ENCODE data around the gene GPR84.

Gene GPR84

DNA sequence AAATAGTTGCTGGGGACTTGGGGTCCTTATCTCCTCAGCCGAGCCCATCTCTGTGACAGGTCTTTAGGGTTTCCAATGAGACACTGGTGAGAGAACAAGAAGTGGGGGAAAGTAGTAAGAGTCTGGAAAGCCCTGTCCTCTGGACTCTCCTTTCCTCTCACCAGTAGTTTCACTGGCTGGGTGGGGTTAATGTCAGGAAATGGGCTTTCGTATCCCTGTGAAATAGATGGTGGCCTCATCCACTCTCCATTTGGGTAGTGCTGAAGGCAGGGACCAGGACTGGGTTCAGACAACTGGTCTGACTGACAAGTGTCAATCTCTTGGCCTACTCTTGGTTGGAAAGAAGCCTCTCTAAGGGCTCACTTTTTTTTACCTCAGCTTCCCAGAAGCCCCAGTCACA, 12.7 kb upstream of the GPR84 start:
- ATAC-seq (replicated peaks; ENCODE audit: extremely low read depth, poor library complexity, severe bottlenecking) (no peak), DNase-seq (ENCODE audit: low spot score in 2 of 2) (no peak)
- Mint-ChIP-seq H3K4me1 (peaks cover 9% of the 10 kb centered on the region), H3K27me3 (no peaks in the 10 kb centered on the region), H3K4me3 (no peak overlapping the region), H3K27ac (ENCODE audit: low read depth) (no peak overlapping the region), H3K9me3 (no peaks in the 10 kb centered on the region), H3K36me3 (ENCODE audit: insufficient read depth) (no peaks in the 10 kb centered on the region)

DNA sequence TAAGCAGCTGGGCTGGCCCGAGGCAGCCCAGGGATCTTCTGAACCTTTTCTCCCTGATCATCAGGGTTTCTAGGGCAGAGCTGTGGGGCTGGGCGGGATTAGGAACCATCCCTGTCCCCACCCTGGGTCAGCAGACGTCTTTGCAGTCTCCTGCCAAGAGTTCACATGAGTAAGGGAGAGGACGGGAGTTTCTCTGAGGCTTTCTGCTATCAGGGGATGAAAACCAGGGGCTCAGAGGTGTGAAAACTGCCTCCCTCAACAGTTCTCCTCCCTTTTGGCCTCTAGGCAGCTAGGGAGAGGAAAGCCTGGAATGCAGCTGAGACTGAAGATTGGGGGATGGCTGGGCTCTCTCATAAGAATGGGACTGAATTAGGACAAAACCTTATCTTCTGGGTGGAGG, 12.3 kb upstream of the GPR84 start:
- DNase-seq (ENCODE audit: low spot score in 2 of 2), result no peak
- Mint-ChIP-seq H3K27me3 (no peaks in the 10 kb centered on the region), H3K4me1 (peaks cover 12% of the 10 kb centered on the region), H3K9me3 (no peaks in the 10 kb centered on the region), H3K27ac (ENCODE audit: low read depth) (no peak overlapping the region), H3K36me3 (ENCODE audit: insufficient read depth) (no peaks in the 10 kb centered on the region), H3K4me3 (no peak overlapping the region)
- no peak for ATAC-seq (replicated peaks; ENCODE audit: extremely low read depth, poor library complexity, severe bottlenecking)

DNA sequence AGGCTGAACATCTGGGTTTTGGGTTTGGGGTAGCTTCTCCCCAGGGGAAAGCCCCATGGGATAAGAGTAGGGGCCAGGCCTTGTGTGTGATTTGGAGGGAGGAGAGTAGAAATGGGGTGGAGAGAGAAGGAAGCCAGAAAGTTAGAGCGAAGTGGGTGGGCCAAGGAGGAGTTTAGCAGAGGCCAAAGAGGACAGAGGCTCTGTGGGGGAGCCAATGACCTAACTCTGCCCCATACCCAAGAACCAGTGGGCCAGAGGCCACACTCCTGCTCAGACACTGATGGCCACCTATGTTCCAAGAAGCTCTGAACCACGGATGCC, 10.9 kb upstream of the GPR84 start:
- H3K9me3 Mint-ChIP-seq, result no peaks in the 10 kb centered on the region
- H3K4me3 Mint-ChIP-seq, result no peak overlapping the region
- H3K27me3 Mint-ChIP-seq, result no peaks in the 10 kb centered on the region
- no peak for ATAC-seq (replicated peaks; ENCODE audit: extremely low read depth, poor library complexity, severe bottlenecking)
- H3K36me3 Mint-ChIP-seq (ENCODE audit: insufficient read depth), result no peaks in the 10 kb centered on the region
- H3K4me1 Mint-ChIP-seq, result peaks cover 12% of the 10 kb centered on the region
- DNase-seq (ENCODE audit: low spot score in 2 of 2), result no peak
- no peak overlapping the region for H3K27ac Mint-ChIP-seq (ENCODE audit: low read depth)

DNA sequence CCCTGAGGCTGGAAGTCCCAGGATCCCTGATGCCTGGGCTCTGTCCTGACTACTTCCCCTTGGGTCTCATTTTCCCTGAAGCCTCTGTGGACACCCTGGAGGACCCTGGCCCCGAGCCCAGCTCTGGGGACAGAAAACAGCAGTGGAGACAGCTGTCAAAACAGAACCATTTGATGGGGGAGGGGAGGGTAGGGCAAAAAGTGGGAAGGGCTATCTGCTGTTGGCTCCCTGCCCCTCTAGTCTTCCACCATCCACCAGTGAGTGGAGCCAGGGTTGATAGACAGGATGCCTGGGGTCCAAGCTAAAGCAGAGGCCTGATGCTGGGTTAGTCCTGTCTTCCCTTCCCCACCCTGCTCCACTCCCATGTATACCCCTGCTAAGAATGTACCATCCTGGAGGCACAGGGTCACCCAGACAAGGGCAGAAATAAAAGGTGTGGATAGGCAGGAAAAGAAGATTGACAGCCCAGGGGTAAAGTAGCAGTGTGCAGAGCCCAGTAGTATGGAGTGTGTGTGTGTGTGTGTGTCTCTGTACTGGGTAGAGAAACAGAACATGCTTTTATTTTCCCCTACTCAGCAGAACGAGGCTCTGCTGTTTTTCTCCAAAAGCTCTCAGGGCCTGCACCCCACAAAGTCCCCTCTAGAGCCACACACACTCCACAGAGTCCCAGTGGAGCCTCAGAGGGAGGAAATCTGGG, 10.4 kb upstream of the GPR84 start:
- no peaks in the 10 kb centered on the region for H3K9me3 Mint-ChIP-seq
- no peak overlapping the region for H3K27ac Mint-ChIP-seq (ENCODE audit: low read depth)
- H3K4me3 Mint-ChIP-seq, result no peak overlapping the region
- ATAC-seq (replicated peaks; ENCODE audit: extremely low read depth, poor library complexity, severe bottlenecking), result no peak
- no peaks in the 10 kb centered on the region for H3K27me3 Mint-ChIP-seq
- DNase-seq (ENCODE audit: low spot score in 2 of 2), result no peak
- peaks cover 10% of the 10 kb centered on the region for H3K4me1 Mint-ChIP-seq
- H3K36me3 Mint-ChIP-seq (ENCODE audit: insufficient read depth), result no peaks in the 10 kb centered on the region

DNA sequence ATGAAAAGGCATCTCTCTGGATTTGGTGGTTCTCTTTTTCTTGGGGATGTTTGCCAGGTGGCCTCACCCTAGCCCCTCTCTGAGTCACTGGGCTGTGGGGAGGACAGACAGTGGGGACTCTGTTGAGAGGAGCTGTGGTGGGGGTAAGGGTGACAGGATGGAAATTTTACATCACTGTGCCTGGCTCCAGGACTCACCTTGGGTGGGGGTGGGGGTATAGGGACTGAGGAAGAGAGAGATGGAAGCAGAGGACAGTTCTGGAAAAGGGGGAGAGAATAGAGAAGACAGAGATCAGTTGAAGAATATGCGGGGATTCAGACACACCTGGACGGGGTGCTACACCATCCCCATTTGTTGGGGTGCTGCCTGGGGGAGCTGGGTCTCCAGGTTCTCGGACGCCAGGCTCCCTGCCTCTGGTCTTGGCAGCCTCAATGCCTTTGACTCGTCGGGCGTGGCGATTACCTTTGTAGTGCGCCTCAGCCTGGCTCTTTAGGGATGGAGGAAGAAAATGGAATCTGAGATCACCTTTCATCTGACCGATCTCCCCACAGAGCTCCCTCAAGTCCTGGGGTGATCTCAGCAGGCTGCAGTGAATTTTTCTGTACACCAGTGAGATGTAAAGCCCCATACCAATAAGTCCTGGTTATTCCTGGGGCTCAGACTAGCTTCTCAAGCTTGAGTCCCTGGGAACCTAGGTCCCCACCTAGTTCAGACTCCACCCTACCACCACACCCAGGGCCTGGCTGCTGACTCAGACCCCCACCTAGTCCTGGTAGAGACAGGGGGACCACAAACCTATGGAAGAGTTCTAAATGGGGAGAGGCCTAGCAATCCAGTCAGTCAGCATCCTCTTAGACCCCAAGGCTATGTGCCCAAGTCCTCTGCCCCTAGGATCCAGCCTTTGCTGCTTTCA, 9.6 kb upstream of the GPR84 start:
- no peak for ATAC-seq (replicated peaks; ENCODE audit: extremely low read depth, poor library complexity, severe bottlenecking)
- no peak overlapping the region for H3K27ac Mint-ChIP-seq (ENCODE audit: low read depth)

DNA sequence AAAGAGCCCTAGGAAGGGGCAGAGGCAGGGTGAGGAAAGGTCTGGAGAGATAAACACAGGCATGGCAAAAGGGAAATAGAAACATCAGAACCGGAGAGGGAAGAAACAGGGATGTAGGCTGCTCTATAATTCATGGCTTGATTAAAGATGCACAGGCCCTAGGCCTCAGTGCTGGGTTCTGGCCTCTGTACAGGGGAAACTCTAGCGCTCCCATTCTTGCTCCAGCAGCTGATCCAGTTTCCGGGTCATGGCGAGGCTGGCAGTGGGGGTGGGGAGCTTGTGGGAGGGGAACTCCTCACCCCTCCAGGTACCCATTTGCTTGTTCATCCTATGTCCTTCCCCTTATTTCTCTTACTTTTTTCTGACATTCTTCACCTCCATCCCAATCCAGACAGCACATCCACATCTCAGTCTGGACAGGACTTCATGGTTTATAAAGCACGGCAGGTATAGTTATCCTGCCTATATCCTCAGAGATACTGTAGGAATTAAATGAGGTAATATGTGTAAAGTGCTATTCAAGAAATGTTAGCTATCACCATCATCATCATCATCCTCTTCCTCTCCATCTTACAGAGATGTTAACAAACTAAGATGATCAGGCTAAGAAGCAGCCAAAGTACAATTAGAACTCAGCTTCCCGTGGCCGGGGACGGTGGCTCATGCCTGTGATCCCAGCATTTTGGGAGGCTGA, 8.0 kb upstream of the GPR84 start:
- no peaks in the 10 kb centered on the region for H3K36me3 Mint-ChIP-seq (ENCODE audit: insufficient read depth)
- H3K27me3 Mint-ChIP-seq, result no peaks in the 10 kb centered on the region
- ATAC-seq (replicated peaks; ENCODE audit: extremely low read depth, poor library complexity, severe bottlenecking) (no peak), DNase-seq (ENCODE audit: low spot score in 2 of 2) (no peak)
- H3K9me3 Mint-ChIP-seq, result no peaks in the 10 kb centered on the region
- no peak overlapping the region for H3K4me3 Mint-ChIP-seq
- H3K27ac Mint-ChIP-seq (ENCODE audit: low read depth), result no peak overlapping the region
- peaks cover 14% of the 10 kb centered on the region for H3K4me1 Mint-ChIP-seq

More for the DNA sequence above, 9.6 kb upstream of the GPR84 start:
- H3K4me1 Mint-ChIP-seq, result peaks cover 9% of the 10 kb centered on the region
- no peaks in the 10 kb centered on the region for H3K36me3 Mint-ChIP-seq (ENCODE audit: insufficient read depth)
- H3K4me3 Mint-ChIP-seq, result no peak overlapping the region
- no peaks in the 10 kb centered on the region for H3K27me3 Mint-ChIP-seq
- no peaks in the 10 kb centered on the region for H3K9me3 Mint-ChIP-seq
- DNase-seq (ENCODE audit: low spot score in 2 of 2), result no peak

DNA sequence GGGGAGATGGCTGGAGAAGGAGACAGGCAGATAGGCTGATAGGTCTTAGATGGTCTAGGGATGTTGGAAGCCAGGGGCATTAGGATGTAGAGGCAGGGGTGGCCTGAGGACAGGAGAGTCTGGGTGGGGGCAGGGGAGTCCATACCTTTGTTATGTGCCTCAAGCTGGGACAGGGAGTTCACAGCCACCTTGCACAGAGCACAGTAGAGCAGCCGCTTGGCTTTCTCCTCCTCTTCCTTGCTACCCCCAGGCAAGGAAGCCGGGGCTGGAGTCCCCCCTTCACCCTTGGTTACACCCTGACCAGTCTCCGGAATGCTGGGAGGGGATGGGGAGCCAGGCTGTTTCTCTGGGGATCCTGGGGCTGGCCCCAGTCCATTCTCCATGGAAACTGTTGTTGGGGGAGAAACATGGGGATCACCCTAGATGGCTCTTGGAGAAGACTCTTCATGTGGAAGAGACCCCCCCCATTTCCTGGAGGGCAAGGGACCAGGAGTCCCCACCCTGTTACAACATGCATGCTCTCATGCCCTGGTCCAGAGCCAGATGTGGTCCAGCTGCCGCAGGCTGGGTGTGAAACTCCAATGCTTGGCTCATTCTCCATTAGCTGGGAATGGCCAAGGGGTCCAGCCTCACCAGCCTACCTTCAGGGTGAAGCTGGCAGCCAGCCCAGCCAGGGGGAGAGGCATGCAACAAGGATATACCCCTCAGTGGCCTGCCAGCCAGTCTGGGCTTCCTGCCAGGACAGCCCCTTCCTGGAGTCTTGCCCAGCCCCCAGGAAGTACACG, 7.2 kb upstream of the GPR84 start:
- Mint-ChIP-seq H3K36me3 (ENCODE audit: insufficient read depth) (no peaks in the 10 kb centered on the region), H3K9me3 (no peaks in the 10 kb centered on the region), H3K27me3 (no peaks in the 10 kb centered on the region), H3K27ac (ENCODE audit: low read depth) (no peak overlapping the region), H3K4me3 (no peak overlapping the region), H3K4me1 (peaks cover 14% of the 10 kb centered on the region)
- no peak for DNase-seq (ENCODE audit: low spot score in 2 of 2)
- no peak for ATAC-seq (replicated peaks; ENCODE audit: extremely low read depth, poor library complexity, severe bottlenecking)

DNA sequence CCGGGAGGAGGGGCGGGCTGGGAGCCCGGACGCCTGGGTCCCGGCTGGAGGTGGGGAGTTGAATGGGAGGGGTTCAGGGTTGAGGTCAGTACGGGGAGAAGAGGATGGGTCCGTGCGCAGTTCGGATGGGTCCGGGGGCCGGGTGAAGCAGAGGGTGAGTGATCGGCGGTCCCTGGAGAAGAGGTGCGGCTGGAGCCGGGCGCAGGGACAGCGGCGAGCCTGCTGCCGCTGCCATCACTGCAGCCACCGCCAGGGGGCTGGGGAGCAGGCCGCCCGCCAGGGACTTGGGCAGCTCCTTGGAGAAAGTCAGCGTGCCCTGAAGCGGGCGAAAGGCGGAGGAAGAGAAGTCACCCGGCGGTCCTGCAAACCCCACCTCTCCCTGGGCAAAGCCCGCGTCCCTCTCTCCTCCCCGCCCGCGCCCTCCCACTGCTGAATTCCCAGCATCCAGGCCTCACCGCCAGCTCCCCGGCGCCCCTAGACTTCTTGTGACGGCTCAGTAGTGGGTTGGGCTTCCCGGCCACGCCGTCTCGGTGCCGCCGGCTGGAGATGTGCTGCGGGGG, 6.0 kb upstream of the GPR84 start:
- peaks cover 14% of the 10 kb centered on the region for H3K4me1 Mint-ChIP-seq
- no peak for DNase-seq (ENCODE audit: low spot score in 2 of 2)
- no peaks in the 10 kb centered on the region for H3K36me3 Mint-ChIP-seq (ENCODE audit: insufficient read depth)
- H3K9me3 Mint-ChIP-seq, result no peaks in the 10 kb centered on the region
- no peaks in the 10 kb centered on the region for H3K27me3 Mint-ChIP-seq
- no peak overlapping the region for H3K4me3 Mint-ChIP-seq
- no peak overlapping the region for H3K27ac Mint-ChIP-seq (ENCODE audit: low read depth)
- no peak for ATAC-seq (replicated peaks; ENCODE audit: extremely low read depth, poor library complexity, severe bottlenecking)

DNA sequence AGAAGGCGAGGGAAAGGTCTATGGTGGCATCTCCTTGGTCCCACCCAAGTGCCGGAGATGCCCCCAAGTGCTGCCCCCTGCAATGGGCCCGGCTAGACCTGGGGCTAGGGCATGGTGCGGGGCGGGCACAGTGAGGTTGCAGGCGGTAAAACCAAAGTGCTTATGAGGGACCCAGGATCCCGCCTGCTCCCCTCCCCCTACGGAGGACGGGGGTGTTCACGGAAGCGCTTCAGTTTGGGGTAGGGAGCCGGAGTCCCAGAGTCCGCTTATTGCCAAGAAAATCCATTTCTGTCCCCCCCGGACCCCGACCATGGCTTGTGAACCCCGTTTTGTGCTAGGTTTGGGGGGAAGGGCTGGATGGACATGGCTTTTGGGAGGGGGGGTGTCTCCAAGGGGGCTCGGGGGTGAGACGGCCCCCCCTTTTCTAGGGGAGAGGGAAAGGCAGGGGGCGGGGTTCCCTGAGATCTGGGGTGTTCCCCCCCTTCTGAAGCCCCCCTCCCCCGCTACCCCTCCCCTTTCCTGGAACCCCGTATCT, 5.4 kb upstream of the GPR84 start:
- H3K4me3 Mint-ChIP-seq, result no peak overlapping the region
- no peak for DNase-seq (ENCODE audit: low spot score in 2 of 2)
- no peak overlapping the region for H3K27ac Mint-ChIP-seq (ENCODE audit: low read depth)
- H3K36me3 Mint-ChIP-seq (ENCODE audit: insufficient read depth), result no peaks in the 10 kb centered on the region
- ATAC-seq (replicated peaks; ENCODE audit: extremely low read depth, poor library complexity, severe bottlenecking), result no peak
- H3K27me3 Mint-ChIP-seq, result no peaks in the 10 kb centered on the region
- H3K9me3 Mint-ChIP-seq, result no peaks in the 10 kb centered on the region
- H3K4me1 Mint-ChIP-seq, result peaks cover 16% of the 10 kb centered on the region

DNA sequence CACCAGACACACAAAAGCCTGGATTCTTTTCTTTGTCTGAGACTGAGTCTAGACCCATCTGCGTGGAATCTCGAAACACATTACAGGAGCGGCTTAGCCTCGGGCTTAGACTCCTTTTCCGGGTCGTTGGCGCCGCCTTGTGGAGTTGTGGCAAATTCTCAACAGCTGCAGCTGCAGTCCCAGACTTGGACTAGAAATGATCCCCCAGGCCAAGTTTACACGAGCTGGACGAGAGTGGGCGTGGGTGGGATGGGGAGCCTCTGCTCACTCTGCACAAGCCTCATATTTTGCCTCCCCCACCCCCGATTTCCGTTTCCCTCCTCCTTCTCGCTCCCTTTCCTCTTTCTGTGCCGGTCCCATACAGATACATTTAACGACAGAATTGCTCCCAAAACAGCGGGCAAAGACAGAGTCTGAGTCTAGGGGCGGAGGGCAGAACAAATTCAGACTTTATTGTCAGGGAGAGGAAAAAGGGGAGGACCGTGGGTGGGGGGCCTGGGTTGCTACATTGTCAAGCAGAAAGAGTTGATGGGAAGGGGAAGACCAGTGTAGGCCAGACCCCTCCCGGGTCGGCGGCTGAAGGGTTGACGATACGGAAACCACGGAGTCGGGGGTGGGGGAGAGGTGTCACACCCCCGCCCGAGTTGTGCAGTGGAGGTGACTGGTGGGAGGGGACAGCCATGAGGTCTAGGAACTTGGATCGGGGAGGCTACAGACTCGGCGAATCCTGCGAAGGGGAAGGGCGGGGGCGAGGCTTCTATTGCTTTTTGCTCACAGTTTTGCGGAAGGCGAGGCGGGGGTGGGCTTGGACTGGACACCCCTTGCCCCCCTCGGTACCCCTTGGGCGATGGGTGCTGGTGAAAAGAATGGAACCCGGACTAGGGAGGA, 4.7 kb upstream of the GPR84 start:
- no peak overlapping the region for H3K27ac Mint-ChIP-seq (ENCODE audit: low read depth)
- DNase-seq (ENCODE audit: low spot score in 2 of 2), result peak; percentile 77 to 87
- peak; percentile 94 for ATAC-seq (replicated peaks; ENCODE audit: extremely low read depth, poor library complexity, severe bottlenecking)
- H3K4me1 Mint-ChIP-seq, result peaks cover 23% of the 10 kb centered on the region
- no peaks in the 10 kb centered on the region for H3K9me3 Mint-ChIP-seq
- no peaks in the 10 kb centered on the region for H3K36me3 Mint-ChIP-seq (ENCODE audit: insufficient read depth)
- H3K27me3 Mint-ChIP-seq, result no peaks in the 10 kb centered on the region
- H3K4me3 Mint-ChIP-seq, result no peak overlapping the region

DNA sequence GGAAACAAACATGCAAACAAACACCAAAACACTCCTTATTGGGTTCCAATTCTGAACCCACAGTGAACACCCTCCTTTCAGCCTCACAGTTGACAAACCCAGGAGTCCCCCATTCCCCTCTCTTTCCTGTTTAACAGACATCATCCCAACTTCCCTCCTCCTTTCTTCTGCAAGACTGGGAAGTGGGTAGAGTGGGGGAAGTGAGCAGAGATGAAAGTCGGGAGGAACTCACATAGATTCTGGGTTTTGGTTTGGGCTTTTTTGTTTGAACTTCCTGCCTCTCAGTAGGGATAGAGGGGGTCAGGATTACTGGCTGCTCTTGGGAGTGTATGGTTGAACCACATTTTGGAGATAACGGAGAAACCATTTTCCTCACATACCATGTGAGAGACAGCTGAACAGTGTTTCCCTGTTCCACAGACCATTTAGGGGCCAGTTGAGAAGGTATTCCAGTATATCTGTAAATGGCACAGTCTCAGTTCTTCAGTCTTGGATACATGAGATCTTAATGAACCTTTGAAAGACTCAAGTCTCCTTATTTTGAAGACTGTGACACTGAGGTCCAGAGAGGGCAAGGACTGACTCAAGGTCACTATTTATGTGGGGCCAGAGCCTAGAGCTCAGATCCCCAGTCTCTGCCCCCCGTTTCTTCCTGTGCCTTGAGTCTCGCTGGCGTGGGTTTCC, 3.9 kb upstream of the GPR84 start:
- peak; percentile 17 for ATAC-seq (replicated peaks; ENCODE audit: extremely low read depth, poor library complexity, severe bottlenecking)
- Mint-ChIP-seq H3K4me3 (no peak overlapping the region), H3K27ac (ENCODE audit: low read depth) (no peak overlapping the region), H3K36me3 (ENCODE audit: insufficient read depth) (no peaks in the 10 kb centered on the region), H3K27me3 (no peaks in the 10 kb centered on the region), H3K9me3 (no peaks in the 10 kb centered on the region), H3K4me1 (peaks cover 26% of the 10 kb centered on the region)
- DNase-seq (ENCODE audit: low spot score in 2 of 2), result no peak
